ENCODE results near the gene PRDM1. TPM values are rescaled to one million over a fixed set of nuclear protein-coding genes. Genes with fewer than 3 reads are reported as not detected.

Gene PRDM1
- total RNA-seq, 2 donors from 2014 or later, result 1.3 to 2.6 TPM

GRCh38 chr6:106087548-106088325 lies 1.6 kb downstream of the PRDM1 start:
- ATAC-seq (no peak), DNase-seq (peak in 1 of 4 donors; percentile 53)
- no peaks in the 10 kb centered on the region for H3K9me3 ChIP-seq
- intact Hi-C loops (cut with DNase I), result no loop called here
- no peaks in the 10 kb centered on the region for H3K27me3 ChIP-seq
- no peaks in the 10 kb centered on the region for H3K36me3 ChIP-seq (replicated peaks in 1 of 2; ENCODE audit: insufficient read depth in 1 of 2, low read depth in 2 of 2)
- 56 to 66% methylated on average over 13 of the region's 13 CpGs for WGBS, 2 donors
- H3K4me1 ChIP-seq, result peaks cover 14% of the 10 kb centered on the region
- H3K4me3 ChIP-seq, result no peak overlapping the region
- peak overlapping the region in 1 of 4 donors; percentile 75 for H3K27ac ChIP-seq
- TF ChIP-seq POLR2A (IDR thresholded peaks at IDR 0.05) (peak in 1 of 3 donors; percentile 22), CTCF (IDR thresholded peaks at IDR 0.05) (no peak)

GRCh38 chr6:106090001-106090400 lies 3.9 kb downstream of the PRDM1 start:
- Histone ChIP-seq H3K4me3 (no peak overlapping the region), H3K36me3 (replicated peaks in 1 of 2; ENCODE audit: insufficient read depth in 1 of 2, low read depth in 2 of 2) (no peaks in the 10 kb centered on the region), H3K27ac (no peak overlapping the region), H3K27me3 (no peaks in the 10 kb centered on the region), H3K9me3 (no peaks in the 10 kb centered on the region), H3K4me1 (peaks cover 14% of the 10 kb centered on the region)
- TF ChIP-seq CTCF (IDR thresholded peaks at IDR 0.05) (no peak), POLR2A (IDR thresholded peaks at IDR 0.05) (no peak)
- intact Hi-C loops (cut with DNase I), result no loop called here
- DNase-seq (no peak), ATAC-seq (no peak)
- WGBS, 2 donors, result 68 to 82% methylated on average over 4 of the region's 4 CpGs

GRCh38 chr6:106092279-106092678 lies 6.1 kb downstream of the PRDM1 start:
- 69 to 81% methylated on average over 5 of the region's 5 CpGs for WGBS, 2 donors
- no peaks in the 10 kb centered on the region for H3K9me3 ChIP-seq

GRCh38 chr6:106094261-106094963 lies 8.3 kb downstream of the PRDM1 start:
- H3K36me3 ChIP-seq (replicated peaks in 1 of 2; ENCODE audit: insufficient read depth in 1 of 2, low read depth in 2 of 2), result no peaks in the 10 kb centered on the region
- intact Hi-C loops (cut with DNase I), result no loop called here
- no peaks in the 10 kb centered on the region for H3K9me3 ChIP-seq
- H3K4me1 ChIP-seq, result peaks cover 13% of the 10 kb centered on the region
- TF ChIP-seq CTCF (IDR thresholded peaks at IDR 0.05) (no peak), POLR2A (IDR thresholded peaks at IDR 0.05) (no peak)
- WGBS, 2 donors, result 71 to 77% methylated on average over 7 of the region's 7 CpGs
- H3K4me3 ChIP-seq, result no peak overlapping the region
- no peak overlapping the region for H3K27ac ChIP-seq
- no peak for DNase-seq
- no peak for ATAC-seq
- no peaks in the 10 kb centered on the region for H3K27me3 ChIP-seq

More at GRCh38 chr6:106092279-106092678, 6.1 kb downstream of the PRDM1 start:
- no peaks in the 10 kb centered on the region for H3K36me3 ChIP-seq (replicated peaks in 1 of 2; ENCODE audit: insufficient read depth in 1 of 2, low read depth in 2 of 2)
- H3K4me3 ChIP-seq, result no peak overlapping the region
- ATAC-seq (no peak), DNase-seq (no peak)
- no peak overlapping the region for H3K27ac ChIP-seq
- TF ChIP-seq POLR2A (IDR thresholded peaks at IDR 0.05), result no peak
- no peak for TF ChIP-seq CTCF (IDR thresholded peaks at IDR 0.05)
- peaks cover 3% of the 10 kb centered on the region for H3K4me1 ChIP-seq
- no peaks in the 10 kb centered on the region for H3K27me3 ChIP-seq
- intact Hi-C loops (cut with DNase I), result no loop called here

Data from body of pancreas (tissue), 4 donors.